Measurements from ENCODE around the gene KLF16.

KLF16 gene

DNA sequence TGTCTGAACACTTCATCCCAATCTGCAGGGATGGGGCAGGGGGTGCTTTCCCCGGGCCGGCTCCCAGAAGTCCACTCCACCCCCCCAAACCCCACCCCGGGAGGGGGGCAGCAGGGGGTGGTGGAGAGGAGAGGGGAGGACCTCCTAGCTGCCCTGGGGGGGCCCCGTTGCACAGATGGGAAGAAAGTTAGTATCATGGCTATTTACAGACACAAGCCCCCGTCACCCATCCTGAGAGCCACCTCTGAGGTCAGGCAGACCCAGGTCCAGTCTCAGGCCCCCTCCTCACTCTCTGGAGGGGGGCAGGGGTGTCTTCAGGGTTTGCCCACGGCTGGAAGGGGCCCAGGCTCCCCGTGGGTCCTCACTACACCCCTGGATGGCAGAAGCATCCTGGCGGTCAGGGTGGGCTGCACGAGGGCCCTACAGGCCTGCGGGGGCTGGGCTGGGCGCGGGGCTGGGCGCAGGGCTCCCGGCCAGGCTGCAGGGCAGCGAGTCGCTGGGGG lies 9.3 kb downstream of the KLF16 start:
- no peak for DNase-seq

DNA sequence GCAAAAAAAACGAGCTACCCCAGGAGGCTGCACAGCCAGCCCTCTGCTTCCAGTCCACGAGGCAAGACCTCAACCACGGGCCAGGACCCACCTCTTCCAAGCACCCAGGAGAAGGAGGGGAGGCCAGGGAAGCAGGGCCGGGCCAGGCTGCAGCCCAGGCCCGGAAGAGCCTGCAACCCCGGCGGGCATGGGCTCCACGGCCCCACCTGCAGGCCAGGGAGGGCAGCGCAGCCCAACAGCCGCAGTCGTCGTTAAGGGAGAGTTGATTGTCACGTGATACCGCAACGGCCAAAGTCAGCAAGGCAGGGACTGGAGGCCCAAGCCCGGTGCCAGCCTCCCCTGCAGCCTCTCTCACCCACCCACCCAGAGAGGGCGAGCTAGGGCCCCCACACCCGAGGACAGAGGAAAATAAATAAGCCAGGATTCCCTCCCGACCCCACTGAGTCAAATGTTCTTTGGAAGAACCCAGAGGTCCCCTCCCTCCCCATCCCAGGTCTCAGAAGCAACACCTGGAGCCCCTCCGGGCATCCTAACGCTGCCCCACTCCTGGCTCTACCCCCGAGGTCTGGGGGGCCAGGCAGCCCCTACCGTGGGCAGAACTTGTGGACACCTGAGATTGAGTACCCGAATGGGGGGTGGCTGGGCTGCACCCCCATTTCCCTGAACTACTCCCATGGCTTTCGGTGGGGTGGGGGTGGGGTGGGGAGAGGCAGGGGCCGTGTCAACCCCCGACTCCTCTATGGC lies 9.9 kb downstream of the KLF16 start:
- peak; percentile 24 for DNase-seq

- DNase-seq = no peak
Measured at GRCh38 chr19:1852581-1853128, 10.7 kb downstream of the KLF16 start.

- no peak for DNase-seq
Measured at GRCh38 chr19:1851654-1852580, 11.5 kb downstream of the KLF16 start.

- no peak for DNase-seq
Measured at GRCh38 chr19:1850809-1851653, 12.3 kb downstream of the KLF16 start.

GRCh38 chr19:1849886-1850398 lies 13.4 kb downstream of the KLF16 start:
- no peak for DNase-seq

DNA sequence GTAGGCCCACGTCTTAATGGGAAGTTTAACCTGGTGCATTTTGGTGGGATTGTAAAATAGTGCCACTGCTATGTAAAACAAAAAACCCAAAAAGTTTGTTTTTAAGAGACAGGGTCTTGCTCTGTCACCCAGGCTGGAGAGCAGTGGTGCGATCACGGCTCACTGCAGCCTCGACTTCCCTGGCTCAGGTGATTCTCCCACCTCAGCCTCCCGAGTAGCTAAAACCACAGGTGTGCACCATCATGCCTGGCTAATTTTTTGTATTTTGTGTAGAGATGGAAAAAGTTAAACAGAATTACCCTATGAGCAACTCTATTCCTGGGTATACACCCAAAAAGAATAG lies 14.3 kb downstream of the KLF16 start:
- DNase-seq = no peak

DNA sequence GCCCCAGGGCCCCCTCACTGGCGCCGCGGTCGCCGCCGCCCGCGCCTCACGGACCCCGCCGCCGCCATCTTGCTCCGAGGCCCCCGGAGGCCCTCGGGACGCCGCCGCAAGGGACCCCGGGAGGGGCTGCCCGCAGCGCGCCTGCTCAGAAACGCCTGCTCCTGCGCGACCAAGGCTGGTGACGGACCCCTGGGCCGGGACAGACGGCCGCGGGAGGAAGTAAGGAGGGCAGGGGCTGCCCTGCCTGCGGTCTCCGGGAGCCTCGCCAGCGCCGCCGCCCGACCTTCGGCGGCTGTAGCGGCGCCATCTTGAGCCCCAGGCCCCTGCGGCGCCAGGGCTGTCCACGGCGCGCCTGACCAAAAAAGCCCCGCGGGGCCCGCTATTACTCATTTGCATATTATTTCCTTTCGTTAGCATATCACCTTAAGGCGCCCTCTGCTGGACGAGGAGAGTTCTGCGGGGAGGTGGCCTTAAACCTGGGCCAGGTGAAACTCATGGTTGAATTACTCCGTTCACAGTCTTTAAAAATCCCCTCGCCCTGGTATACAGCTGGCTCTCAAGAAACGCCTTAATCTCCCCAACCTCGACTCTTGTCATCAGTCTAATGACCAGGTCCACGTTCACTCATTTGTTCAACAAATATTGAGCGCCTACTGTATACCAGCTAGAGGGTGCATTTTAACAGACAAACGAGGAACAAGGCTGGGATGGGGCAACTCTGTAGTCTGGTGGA lies 14.8 kb downstream of the KLF16 start, which contains the start of gene REXO1:
Gene REXO1, minus strand, starts transcription at position 85 of the 733 bp plus-strand sequence. CDS start 125 bp downstream, outside the sequence.
- DNase-seq = peak; percentile 91

DNA sequence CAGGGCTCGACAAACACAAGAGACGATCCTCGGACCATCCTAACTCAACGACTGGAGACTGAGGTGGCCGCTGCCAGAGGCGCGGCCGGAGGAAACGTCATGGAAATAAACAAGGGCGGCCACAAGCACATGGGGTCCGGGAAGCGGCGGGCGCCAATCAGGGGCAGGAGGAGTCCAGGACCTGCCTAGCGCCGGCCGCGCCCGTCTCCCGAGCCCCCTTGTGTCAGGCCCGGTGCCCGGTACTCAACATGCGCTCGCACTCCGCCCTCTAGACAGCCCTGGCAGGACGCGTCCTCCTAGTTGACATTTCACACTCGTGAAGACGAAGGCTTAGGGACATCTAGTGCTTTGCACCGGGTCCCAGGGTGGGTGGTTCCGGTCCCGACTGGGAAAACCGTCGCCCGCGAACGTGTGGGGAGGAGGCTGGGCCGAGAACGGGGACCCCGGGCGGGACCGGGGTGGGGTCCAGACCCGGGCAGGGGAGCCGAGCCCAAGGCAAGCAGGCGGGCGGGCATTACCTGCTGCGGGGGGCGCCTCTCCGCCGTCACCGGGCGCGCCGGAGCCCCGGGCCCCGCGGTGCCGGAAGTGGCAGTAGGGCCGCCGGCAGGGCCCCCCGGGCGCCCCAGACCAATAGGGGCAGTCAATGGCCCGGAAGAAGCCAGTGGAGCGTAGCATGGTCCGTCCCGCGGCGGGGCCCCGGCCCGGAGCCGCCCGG lies 15.5 kb downstream of the KLF16 start:
- DNase-seq = no peak

DNA sequence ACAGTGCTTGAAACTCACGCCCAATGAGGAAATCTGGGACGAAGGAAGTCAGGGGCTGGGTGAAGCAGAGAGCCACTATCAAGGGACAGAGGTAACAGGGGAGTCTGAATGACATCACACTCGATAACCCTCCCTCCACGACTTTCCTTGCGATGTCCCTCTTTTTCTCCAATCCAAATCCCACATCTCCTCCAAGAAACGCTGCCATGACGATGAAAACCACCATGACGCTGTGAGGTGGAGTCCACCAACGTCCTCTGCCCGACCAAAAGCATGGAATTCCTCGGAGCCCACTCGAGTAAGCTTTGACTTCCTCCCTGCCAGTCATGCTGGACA lies 16.1 kb downstream of the KLF16 start:
- DNase-seq = no peak

DNA sequence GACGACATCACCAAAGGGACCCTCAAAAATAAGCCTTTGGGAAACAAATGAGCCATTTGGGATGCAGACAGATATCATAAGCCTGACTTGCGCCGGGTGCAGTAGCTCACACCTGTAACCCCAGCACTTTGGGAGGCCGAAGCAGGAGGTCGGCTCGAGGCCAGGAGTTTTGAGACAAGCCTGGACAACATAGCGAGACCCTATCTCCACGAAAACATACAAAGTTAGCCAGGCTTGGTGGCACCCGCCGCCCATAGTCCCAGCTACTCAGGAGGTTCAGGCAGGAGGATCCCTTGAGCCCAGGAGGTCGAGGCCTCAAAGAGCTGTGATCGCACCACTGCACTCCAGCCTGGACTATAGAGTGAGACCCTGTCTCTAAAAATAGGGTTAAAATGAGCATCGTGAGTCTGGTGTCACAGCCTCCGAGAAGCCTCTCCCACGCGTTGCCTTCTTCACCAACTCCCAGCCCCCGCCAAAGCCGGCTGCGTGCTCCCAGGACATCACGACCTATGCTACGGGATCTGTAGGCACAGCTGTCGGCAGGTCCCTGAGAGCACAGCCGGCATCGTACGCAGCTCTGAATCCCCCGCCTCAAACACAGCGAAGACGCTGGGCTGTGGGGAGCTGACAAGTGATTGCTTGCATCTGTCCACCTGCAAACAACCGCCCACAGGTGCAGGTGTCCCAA lies 16.7 kb downstream of the KLF16 start:
- no peak for DNase-seq

GRCh38 chr19:1845642-1846041 lies 17.7 kb downstream of the KLF16 start:
- DNase-seq = no peak

DNA sequence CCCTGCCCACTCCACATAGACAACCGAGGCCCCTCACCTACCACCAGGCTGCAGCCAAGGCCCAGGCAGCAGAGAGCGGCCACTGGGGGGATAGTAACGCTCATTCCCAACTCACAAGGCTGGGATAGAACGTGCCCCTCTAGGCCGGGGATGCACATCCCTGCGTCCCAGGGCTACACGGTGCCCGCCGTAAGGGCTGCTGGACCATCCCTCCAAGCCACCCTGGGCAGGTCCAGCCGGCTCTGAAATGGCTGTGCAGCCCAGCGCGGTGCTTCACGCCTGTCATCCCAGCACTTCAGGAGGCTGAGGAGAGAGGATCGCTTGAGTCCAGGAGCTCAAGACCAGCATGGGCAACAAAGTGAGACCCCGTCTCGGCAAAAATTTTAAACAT lies 18.3 kb downstream of the KLF16 start:
- no peak for DNase-seq

- DNase-seq = no peak
Measured at GRCh38 chr19:1844513-1845124, 18.8 kb downstream of the KLF16 start.

GRCh38 chr19:1843646-1844394 lies 19.6 kb downstream of the KLF16 start:
- DNase-seq = no peak

- DNase-seq = no peak
Measured at GRCh38 chr19:1843116-1843515, 20.3 kb downstream of the KLF16 start.

GRCh38 chr19:1841209-1841924 lies 22.0 kb downstream of the KLF16 start:
- DNase-seq = no peak

GRCh38 chr19:1840541-1841115 lies 22.8 kb downstream of the KLF16 start:
- DNase-seq = no peak

Data from NK-92 treated with Interleukin-12 subunit alpha and Interleukin-12 subunit beta, amount 100 ng/mL, for 24 hours (cell line).